CD1c-positive myeloid dendritic cell (primary cell): Measurements from ENCODE around the gene TAT.

ENCODE experiments used
- DNase-seq: peaks from one replicate; pipeline ENCODE4 v3.0.0-alpha.2; 2016; ENCODE audit errors: extremely low spot score

Gene TAT

GRCh38 chr16:71537643-71538042 is 39.2 kb downstream of the TAT start:
- DNase-seq = peak; percentile 31

GRCh38 chr16:71536752-71537499 is 40.0 kb downstream of the TAT start:
- DNase-seq = no peak

- no peak for DNase-seq
These were observed 44.5 kb downstream of the TAT start for GRCh38 chr16:71532366-71532765.

GRCh38 chr16:71528863-71529262 is 48.0 kb downstream of the TAT start:
- DNase-seq = no peak

- DNase-seq = no peak
These were observed 48.6 kb downstream of the TAT start for GRCh38 chr16:71528257-71528656.

- DNase-seq = no peak
These were observed 50.7 kb downstream of the TAT start, which contains the start of gene CHST4 for GRCh38 chr16:71526111-71526631. TSS of gene CHST4 (plus strand) at chr16:71526426. CDS start at chr16:71536678, 10,252 bp downstream.

GRCh38 chr16:71524566-71525553 is 52.0 kb downstream of the TAT start:
- DNase-seq = no peak

GRCh38 chr16:71520550-71520949 is 56.3 kb downstream of the TAT start:
- no peak for DNase-seq
